Measurements from ENCODE around the gene PDE3B. TPM values are rescaled to one million over a fixed set of nuclear protein-coding genes. Genes with fewer than 3 reads are reported as not detected.

The PDE3B gene
- total and polyA plus RNA-seq, 9 of the 15 experiments (the other 6 are each of a cell fraction or from before 2014, with no cell fraction given): 2.3 to 22.5 (median 12.2) TPM

DNA sequence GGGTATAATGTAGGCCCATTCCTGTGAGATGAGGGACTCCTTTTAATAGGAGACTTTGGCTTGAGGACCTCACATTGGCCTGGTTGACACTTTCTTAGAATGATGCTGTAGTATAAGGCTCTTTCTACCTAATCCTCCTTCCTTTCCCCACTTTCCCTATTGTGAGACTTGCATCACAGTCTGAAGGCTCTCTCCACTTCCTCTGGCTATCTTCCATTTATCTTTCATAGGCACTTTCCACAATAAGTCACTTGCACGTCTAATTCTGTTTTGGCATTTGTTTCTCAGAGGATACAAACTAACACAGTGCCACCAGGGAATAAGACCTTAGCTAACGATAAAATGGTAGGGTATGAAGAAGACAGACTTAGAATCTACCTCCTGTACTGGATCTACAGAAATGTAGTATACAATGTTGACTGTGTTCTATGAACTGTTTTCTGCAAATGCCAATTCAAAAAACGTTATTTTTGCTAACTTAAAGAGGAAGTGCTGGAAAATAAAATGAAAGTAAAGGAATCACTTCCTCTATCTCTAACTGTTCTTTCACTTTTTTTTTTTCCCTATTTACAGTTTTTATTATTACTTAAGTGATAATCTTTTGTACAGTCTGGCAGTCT lies 17.9 kb upstream of the PDE3B start:
- intact Hi-C loops (cut with micrococcal nuclease) (no loop called here), in situ Hi-C loops (cut with MboI) (no loop called here)
- TF ChIP-seq SPI1 (IDR thresholded peaks at IDR 0.05; ENCODE audit: borderline replicate concordance, low read depth, low read length) (peak; percentile 77; the same call in 1 of the 2 replicates), PTTG1 (tag; IDR thresholded peaks at IDR 0.05; ENCODE audit: low read depth) (no peak)
- 52% methylated on average over 3 of the region's 3 CpGs for WGBS (ENCODE audit: insufficient coverage, low coverage, missing lambda C conversion rate)
- DNase-seq (ENCODE audit: extremely low read depth in 1 of 4, low spot score in 3 of 4): no peak
- no peak for ATAC-seq
- Histone ChIP-seq H2AFZ (ENCODE audit: low read depth, low read length) (no peak overlapping the region), H3K4me2 (ENCODE audit: insufficient read depth, low read length) (no peak overlapping the region), H3K4me3 (no peak overlapping the region), H3K79me2 (ENCODE audit: control insufficient read depth, insufficient read depth, low read length) (peaks cover 13% of the 10 kb centered on the region; the same call in 2 of the 3 replicates), H3K9ac (ENCODE audit: insufficient read depth in 1 of 2, low read depth in 2 of 2, low read length in 2 of 2) (no peak overlapping the region), H3K27me3 (ENCODE audit: control insufficient read depth in 2 of 2, insufficient read depth in 2 of 2, low read length in 2 of 2) (no peaks in the 10 kb centered on the region), H4K20me1 (replicated peaks; ENCODE audit: control insufficient read depth, insufficient read depth, low read length) (no peaks in the 10 kb centered on the region), H3K4me1 (replicated peaks in 1 of 2; ENCODE audit: control insufficient read depth in 2 of 2, insufficient read depth in 2 of 2, low read length in 2 of 2) (no peaks in the 10 kb centered on the region), H3K9me1 (ENCODE audit: control insufficient read depth, insufficient read depth, low read length) (no peaks in the 10 kb centered on the region), H3K9me3 (replicated peaks; ENCODE audit: control insufficient read depth, insufficient read depth, low read depth, low read length) (no peaks in the 10 kb centered on the region), H3K27ac (ENCODE audit: extremely low read depth, low read depth, low read length) (no peak overlapping the region; the same call in 2 of the 3 replicates), H3K36me3 (ENCODE audit: control insufficient read depth, insufficient read depth, low read length) (peaks cover 50% of the 10 kb centered on the region)
- no TSS peak for BruUV-seq (replicated peaks)
- ChIA-PET POLR2A (interaction anchor here (0.6 kb wide), 1 partner anchor 9 kb away, joined by 3 read pairs; no protein-coding TSS in a partner anchor), CTCF (ENCODE audit: low intra/inter-chr PET ratio) (no interaction called here)
- no peak for FAIRE-seq

DNA sequence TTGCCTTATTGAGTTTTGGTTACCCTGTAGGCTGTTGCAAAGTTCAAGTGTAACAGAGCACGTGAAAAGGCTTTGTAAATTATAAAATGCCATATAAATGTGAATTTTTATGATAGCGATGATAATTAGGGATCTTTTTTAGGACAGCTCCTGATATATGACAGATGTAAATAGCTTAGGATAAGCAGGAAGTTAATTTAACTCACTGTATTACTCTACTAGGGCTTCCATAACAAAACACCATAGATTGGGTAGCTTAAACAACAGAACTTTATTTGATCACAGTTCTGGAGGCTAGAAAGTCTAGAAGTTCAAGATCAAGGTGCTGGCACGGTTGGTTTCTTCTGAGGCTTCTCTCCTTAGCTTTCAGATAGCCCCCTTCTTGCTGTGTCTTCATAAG lies 17.0 kb upstream of the PDE3B start:
- no peaks in the 10 kb centered on the region for H3K27me3 ChIP-seq (ENCODE audit: control insufficient read depth in 2 of 2, insufficient read depth in 2 of 2, low read length in 2 of 2)
- H3K36me3 ChIP-seq (ENCODE audit: control insufficient read depth, insufficient read depth, low read length): peaks cover 47% of the 10 kb centered on the region
- H3K4me3 ChIP-seq: no peak overlapping the region
- no peaks in the 10 kb centered on the region for H4K20me1 ChIP-seq (replicated peaks; ENCODE audit: control insufficient read depth, insufficient read depth, low read length)
- H3K79me2 ChIP-seq (ENCODE audit: control insufficient read depth, insufficient read depth, low read length): peaks cover 12% of the 10 kb centered on the region; the same call in 2 of the 3 replicates
- no peak overlapping the region for H3K27ac ChIP-seq (ENCODE audit: extremely low read depth, low read depth, low read length)
- intact Hi-C loops (cut with micrococcal nuclease): no loop called here
- no TSS peak for BruUV-seq (replicated peaks)
- H3K4me1 ChIP-seq (replicated peaks in 1 of 2; ENCODE audit: control insufficient read depth in 2 of 2, insufficient read depth in 2 of 2, low read length in 2 of 2): no peaks in the 10 kb centered on the region
- no peak overlapping the region for H2AFZ ChIP-seq (ENCODE audit: low read depth, low read length)
- WGBS (ENCODE audit: insufficient coverage, low coverage, missing lambda C conversion rate): 88% methylated on average over 3 of the region's 3 CpGs
- no peak overlapping the region for H3K4me2 ChIP-seq (ENCODE audit: insufficient read depth, low read length)
- in situ Hi-C loops (cut with MboI): no loop called here
- ChIA-PET CTCF (ENCODE audit: low intra/inter-chr PET ratio) (no interaction called here), POLR2A (no interaction called here)
- H3K9me1 ChIP-seq (ENCODE audit: control insufficient read depth, insufficient read depth, low read length): no peaks in the 10 kb centered on the region
- no peak overlapping the region for H3K9ac ChIP-seq (ENCODE audit: insufficient read depth in 1 of 2, low read depth in 2 of 2, low read length in 2 of 2)
- H3K9me3 ChIP-seq (replicated peaks; ENCODE audit: control insufficient read depth, insufficient read depth, low read depth, low read length): no peaks in the 10 kb centered on the region
- ATAC-seq (no peak), FAIRE-seq (no peak), DNase-seq (ENCODE audit: extremely low read depth in 1 of 4, low spot score in 3 of 4) (no peak)
- TF ChIP-seq, protein P1, sequence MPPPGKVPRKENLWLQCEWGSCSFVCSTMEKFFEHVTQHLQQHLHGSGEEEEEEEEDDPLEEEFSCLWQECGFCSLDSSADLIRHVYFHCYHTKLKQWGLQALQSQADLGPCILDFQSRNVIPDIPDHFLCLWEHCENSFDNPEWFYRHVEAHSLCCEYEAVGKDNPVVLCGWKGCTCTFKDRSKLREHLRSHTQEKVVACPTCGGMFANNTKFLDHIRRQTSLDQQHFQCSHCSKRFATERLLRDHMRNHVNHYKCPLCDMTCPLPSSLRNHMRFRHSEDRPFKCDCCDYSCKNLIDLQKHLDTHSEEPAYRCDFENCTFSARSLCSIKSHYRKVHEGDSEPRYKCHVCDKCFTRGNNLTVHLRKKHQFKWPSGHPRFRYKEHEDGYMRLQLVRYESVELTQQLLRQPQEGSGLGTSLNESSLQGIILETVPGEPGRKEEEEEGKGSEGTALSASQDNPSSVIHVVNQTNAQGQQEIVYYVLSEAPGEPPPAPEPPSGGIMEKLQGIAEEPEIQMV (tag; conservative IDR thresholded peaks at IDR 0.05; ENCODE audit: low read depth): no peak
- TF ChIP-seq PTTG1 (tag; IDR thresholded peaks at IDR 0.05; ENCODE audit: low read depth) (no peak), MAFF (IDR thresholded peaks at IDR 0.05; ENCODE audit: low read length) (no peak), CHCHD3 (CRISPR knock-in tag; IDR thresholded peaks at IDR 0.05) (no peak), SP1 (CRISPR knock-in tag; IDR thresholded peaks at IDR 0.05) (no peak), ZSCAN29 (IDR thresholded peaks at IDR 0.05) (no peak), ZNF124 (CRISPR knock-in tag; IDR thresholded peaks at IDR 0.05) (no peak), NFRKB (IDR thresholded peaks at IDR 0.05; ENCODE audit: low read depth) (no peak)
- TF ChIP-seq, protein P2, sequence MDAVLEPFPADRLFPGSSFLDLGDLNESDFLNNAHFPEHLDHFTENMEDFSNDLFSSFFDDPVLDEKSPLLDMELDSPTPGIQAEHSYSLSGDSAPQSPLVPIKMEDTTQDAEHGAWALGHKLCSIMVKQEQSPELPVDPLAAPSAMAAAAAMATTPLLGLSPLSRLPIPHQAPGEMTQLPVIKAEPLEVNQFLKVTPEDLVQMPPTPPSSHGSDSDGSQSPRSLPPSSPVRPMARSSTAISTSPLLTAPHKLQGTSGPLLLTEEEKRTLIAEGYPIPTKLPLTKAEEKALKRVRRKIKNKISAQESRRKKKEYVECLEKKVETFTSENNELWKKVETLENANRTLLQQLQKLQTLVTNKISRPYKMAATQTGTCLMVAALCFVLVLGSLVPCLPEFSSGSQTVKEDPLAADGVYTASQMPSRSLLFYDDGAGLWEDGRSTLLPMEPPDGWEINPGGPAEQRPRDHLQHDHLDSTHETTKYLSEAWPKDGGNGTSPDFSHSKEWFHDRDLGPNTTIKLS (IDR thresholded peaks at IDR 0.05; ENCODE audit: borderline replicate concordance, low read depth): no peak
- TF ChIP-seq, protein P3, sequence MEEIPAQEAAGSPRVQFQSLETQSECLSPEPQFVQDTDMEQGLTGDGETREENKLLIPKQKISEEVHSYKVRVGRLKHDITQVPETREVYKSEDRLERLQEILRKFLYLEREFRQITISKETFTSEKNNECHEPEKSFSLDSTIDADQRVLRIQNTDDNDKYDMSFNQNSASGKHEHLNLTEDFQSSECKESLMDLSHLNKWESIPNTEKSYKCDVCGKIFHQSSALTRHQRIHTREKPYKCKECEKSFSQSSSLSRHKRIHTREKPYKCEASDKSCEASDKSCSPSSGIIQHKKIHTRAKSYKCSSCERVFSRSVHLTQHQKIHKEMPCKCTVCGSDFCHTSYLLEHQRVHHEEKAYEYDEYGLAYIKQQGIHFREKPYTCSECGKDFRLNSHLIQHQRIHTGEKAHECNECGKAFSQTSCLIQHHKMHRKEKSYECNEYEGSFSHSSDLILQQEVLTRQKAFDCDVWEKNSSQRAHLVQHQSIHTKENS (CRISPR knock-in tag; IDR thresholded peaks at IDR 0.05): no peak

Measured in K562 (cell line).